GM19463 (cell line): ENCODE measurements around the gene EFNA2.

Source experiments
- ATAC-seq: cut with Tn5 transposase; IDR thresholded peaks from one replicate; pipeline ENCODE4 v1.9.1; 2021; ENCODE audit warnings: mild to moderate bottlenecking, moderate library complexity; ENCODE audit not compliant: unreplicated experiment

Gene EFNA2

GRCh38 chr19:1271528-1272422 is 13.9 kb upstream of the EFNA2 start:
- ATAC-seq: no peak

GRCh38 chr19:1272423-1273262 is 13.0 kb upstream of the EFNA2 start:
- no peak for ATAC-seq

GRCh38 chr19:1273263-1274041 is 12.2 kb upstream of the EFNA2 start:
- ATAC-seq: no peak

GRCh38 chr19:1274081-1274851 is 11.4 kb upstream of the EFNA2 start:
- ATAC-seq: no peak

- ATAC-seq: no peak
Measured at GRCh38 chr19:1274852-1275259, 10.8 kb upstream of the EFNA2 start.

- peak; percentile 80 for ATAC-seq
Measured at GRCh38 chr19:1275260-1275975, 10.3 kb upstream of the EFNA2 start, which contains the start of gene FAM174C. Gene FAM174C (plus strand): TSS chr19:1275530. CDS start chr19:1275550, 20 bp downstream.

- ATAC-seq: no peak
Measured at GRCh38 chr19:1275976-1276627, 9.6 kb upstream of the EFNA2 start.

- ATAC-seq: no peak
Measured at GRCh38 chr19:1276628-1277022, 9.0 kb upstream of the EFNA2 start.

GRCh38 chr19:1277061-1277460 is 8.6 kb upstream of the EFNA2 start:
- no peak for ATAC-seq

GRCh38 chr19:1278074-1278473 is 7.6 kb upstream of the EFNA2 start:
- no peak for ATAC-seq

- no peak for ATAC-seq
Measured at GRCh38 chr19:1278713-1279660, 6.7 kb upstream of the EFNA2 start.

GRCh38 chr19:1279782-1280341 is 5.8 kb upstream of the EFNA2 start:
- ATAC-seq: no peak

GRCh38 chr19:1280636-1281568 is 4.8 kb upstream of the EFNA2 start:
- ATAC-seq: no peak

- no peak for ATAC-seq
Measured at GRCh38 chr19:1281569-1282287, 3.9 kb upstream of the EFNA2 start.

- ATAC-seq: no peak
Measured at GRCh38 chr19:1282588-1283206, 3.0 kb upstream of the EFNA2 start.
